HepG2 (cell line): ENCODE data around the gene AIFM1.

Source experiments
- CHCHD3 ChIP-seq: sonication (generic); formaldehyde crosslinking; IDR thresholded peaks from 2 replicates; pipeline ENCODE4 v1.8.0; 2022; ENCODE audit warnings: mild to moderate bottlenecking, missing genetic modification reagents, moderate library complexity
- EP300 ChIP-seq, 3 experiments: sonication (generic) in 1 of 3; formaldehyde crosslinking in 1 of 3; IDR thresholded peaks; 2 replicates each; pipeline versions ENCODE4 v1.5.1 to v1.6.1; 2011 to 2020; ENCODE audit warnings: low read depth in 2 of 3, low read length in 2 of 3, borderline replicate concordance in 1 of 3, improper control_type of control experiment in 1 of 3, mild to moderate bottlenecking in 1 of 3, missing genetic modification reagents in 1 of 3, moderate library complexity in 1 of 3
- FOXM1 ChIP-seq: sonication (generic); formaldehyde crosslinking; IDR thresholded peaks from 2 replicates; pipeline ENCODE4 v1.5.0; 2020; ENCODE audit warnings: missing genetic modification reagents
- KLF15 ChIP-seq: sonication (generic); formaldehyde crosslinking; IDR thresholded peaks from 2 replicates; pipeline ENCODE4 v1.8.1; 2023; ENCODE audit warnings: borderline replicate concordance, mild to moderate bottlenecking, inconsistent platforms, missing genetic modification reagents, mixed read lengths
- MAFK ChIP-seq, 2 experiments: IDR thresholded peaks in 1 of 2; conservative IDR thresholded peaks in 1 of 2; 2 replicates each; pipeline ENCODE4 v1.6.1; 2011; ENCODE audit warnings: improper control_type of control experiment in 2 of 2, low read length in 2 of 2
- MTA3 ChIP-seq: sonication (generic); formaldehyde crosslinking; IDR thresholded peaks from 2 replicates; pipeline ENCODE4 v1.4.0; 2020; ENCODE audit warnings: missing genetic modification reagents
- SOX13 ChIP-seq, 3 experiments: fragments of 450-650 bp in 1 of 3; sonication (generic) in 1 of 3; formaldehyde crosslinking in 1 of 3; IDR thresholded peaks in 2 of 3; conservative IDR thresholded peaks in 1 of 3; 2 replicates each; pipeline versions ENCODE4 v1.5.0 to v1.6.1; 2016 to 2020; ENCODE audit warnings: antibody characterized with exemption in 1 of 3, mild to moderate bottlenecking in 1 of 3, missing compliant biosample characterization in 1 of 3, missing genetic modification reagents in 1 of 3, moderate library complexity in 1 of 3
- ZNF138 ChIP-seq: sonication (generic); formaldehyde crosslinking; IDR thresholded peaks from 2 replicates; pipeline ENCODE4 v1.5.0; 2020; ENCODE audit warnings: mild to moderate bottlenecking, low read depth, missing genetic modification reagents
- ZNF549 ChIP-seq: sonication (generic); formaldehyde crosslinking; IDR thresholded peaks from 2 replicates; pipeline ENCODE4 v1.5.0; 2020; ENCODE audit warnings: missing genetic modification reagents
- ZNF629 ChIP-seq: sonication (generic); formaldehyde crosslinking; conservative IDR thresholded peaks from 2 replicates; pipeline ENCODE4 v1.5.0; 2020; ENCODE audit warnings: missing genetic modification reagents
- ZNF780A ChIP-seq: sonication (generic); formaldehyde crosslinking; IDR thresholded peaks from 2 replicates; pipeline ENCODE4 v1.8.0; 2022; ENCODE audit warnings: mild to moderate bottlenecking, missing genetic modification reagents, moderate library complexity
- TF ChIP-seq, protein P1 (sequence below): sonication (generic); formaldehyde crosslinking; IDR thresholded peaks from 2 replicates; pipeline ENCODE4 v1.5.0; 2020; ENCODE audit warnings: mild to moderate bottlenecking, missing genetic modification reagents, moderate library complexity
- TF ChIP-seq, protein P2 (sequence below): IDR thresholded peaks from 2 replicates; pipeline ENCODE4 v1.6.1; 2016

DNA sequence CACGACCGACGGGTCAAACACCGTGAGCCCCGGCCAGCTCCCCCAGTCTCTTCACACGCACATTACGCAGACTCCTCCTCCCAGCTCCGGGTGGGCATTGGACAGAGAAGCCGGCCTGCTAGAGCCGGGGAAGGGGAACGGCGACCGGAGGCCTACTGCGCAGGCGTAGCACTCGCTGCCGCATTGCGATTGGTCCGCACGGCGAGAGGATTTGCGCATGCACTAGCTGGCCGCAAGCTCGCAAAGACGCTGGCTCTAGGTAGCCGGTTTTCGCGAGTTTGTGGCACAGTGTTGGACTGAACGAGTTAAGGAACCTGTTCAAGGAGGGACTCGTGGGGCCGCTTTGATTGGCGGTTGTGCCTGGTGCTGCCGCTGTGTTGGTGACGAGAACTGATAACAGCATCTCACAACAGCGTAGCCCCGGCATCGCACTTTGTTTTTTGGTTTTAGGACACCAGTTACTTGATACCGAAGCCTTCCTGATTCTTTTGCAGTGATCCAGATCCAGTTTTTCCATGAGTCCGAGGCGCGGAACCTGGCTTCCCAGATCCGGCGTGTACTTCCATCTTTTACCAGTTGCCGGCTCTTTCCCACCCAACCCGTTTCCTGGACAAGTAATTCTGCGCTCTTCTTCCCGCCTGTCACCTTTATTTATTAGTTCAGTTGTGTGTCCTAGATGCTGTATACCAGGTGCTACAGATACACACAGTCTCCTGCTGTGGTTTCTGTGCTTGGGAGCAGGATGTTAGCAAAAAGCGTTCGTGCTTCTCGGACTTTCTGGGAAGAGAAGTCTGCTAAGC is at the start of gene AIFM1:
- TF ChIP-seq, protein P1, sequence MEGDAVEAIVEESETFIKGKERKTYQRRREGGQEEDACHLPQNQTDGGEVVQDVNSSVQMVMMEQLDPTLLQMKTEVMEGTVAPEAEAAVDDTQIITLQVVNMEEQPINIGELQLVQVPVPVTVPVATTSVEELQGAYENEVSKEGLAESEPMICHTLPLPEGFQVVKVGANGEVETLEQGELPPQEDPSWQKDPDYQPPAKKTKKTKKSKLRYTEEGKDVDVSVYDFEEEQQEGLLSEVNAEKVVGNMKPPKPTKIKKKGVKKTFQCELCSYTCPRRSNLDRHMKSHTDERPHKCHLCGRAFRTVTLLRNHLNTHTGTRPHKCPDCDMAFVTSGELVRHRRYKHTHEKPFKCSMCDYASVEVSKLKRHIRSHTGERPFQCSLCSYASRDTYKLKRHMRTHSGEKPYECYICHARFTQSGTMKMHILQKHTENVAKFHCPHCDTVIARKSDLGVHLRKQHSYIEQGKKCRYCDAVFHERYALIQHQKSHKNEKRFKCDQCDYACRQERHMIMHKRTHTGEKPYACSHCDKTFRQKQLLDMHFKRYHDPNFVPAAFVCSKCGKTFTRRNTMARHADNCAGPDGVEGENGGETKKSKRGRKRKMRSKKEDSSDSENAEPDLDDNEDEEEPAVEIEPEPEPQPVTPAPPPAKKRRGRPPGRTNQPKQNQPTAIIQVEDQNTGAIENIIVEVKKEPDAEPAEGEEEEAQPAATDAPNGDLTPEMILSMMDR = no peak
- no peak for TF ChIP-seq ZNF549
- no peak for TF ChIP-seq SOX13 (IDR thresholded peaks at IDR 0.05)
- no peak for TF ChIP-seq SOX13 (CRISPR knock-in tag; conservative IDR thresholded peaks at IDR 0.05 in 1 of 2, IDR thresholded peaks at IDR 0.05 in 1 of 2)
- TF ChIP-seq KLF15 (CRISPR knock-in tag) = no peak
- no peak for TF ChIP-seq FOXM1
- TF ChIP-seq MAFK (conservative IDR thresholded peaks at IDR 0.05 in 1 of 2, IDR thresholded peaks at IDR 0.05 in 1 of 2; ENCODE audit: low read length in 2 of 2) = no peak
- no peak for TF ChIP-seq MTA3
- no peak for TF ChIP-seq ZNF780A (CRISPR knock-in tag)
- no peak for TF ChIP-seq EP300 (IDR thresholded peaks at IDR 0.05; ENCODE audit: low read depth in 2 of 2, low read length in 2 of 2)
- no peak for TF ChIP-seq EP300 (CRISPR knock-in tag; IDR thresholded peaks at IDR 0.05; ENCODE audit: borderline replicate concordance)
- TF ChIP-seq ZNF629 (CRISPR knock-in tag) = no peak
- TF ChIP-seq CHCHD3 (CRISPR knock-in tag) = no peak
- TF ChIP-seq, protein P2, sequence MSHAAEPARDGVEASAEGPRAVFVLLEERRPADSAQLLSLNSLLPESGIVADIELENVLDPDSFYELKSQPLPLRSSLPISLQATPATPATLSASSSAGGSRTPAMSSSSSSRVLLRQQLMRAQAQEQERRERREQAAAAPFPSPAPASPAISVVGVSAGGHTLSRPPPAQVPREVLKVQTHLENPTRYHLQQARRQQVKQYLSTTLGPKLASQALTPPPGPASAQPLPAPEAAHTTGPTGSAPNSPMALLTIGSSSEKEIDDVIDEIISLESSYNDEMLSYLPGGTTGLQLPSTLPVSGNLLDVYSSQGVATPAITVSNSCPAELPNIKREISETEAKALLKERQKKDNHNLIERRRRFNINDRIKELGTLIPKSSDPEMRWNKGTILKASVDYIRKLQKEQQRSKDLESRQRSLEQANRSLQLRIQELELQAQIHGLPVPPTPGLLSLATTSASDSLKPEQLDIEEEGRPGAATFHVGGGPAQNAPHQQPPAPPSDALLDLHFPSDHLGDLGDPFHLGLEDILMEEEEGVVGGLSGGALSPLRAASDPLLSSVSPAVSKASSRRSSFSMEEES (CRISPR knock-in tag) = 0 out of 2 replicates have a peak, but pooled peaks have one; percentile 17
- TF ChIP-seq ZNF138 (CRISPR knock-in tag) = no peak
